22Rv1 (cell line): Measurements from ENCODE around the gene MTHFD1L.

Experiments
- H3K27ac ChIP-seq: fragments of 450-650 bp; 2 replicates; pipeline ENCODE4 v1.5.1; 2017
- ZFX ChIP-seq: fragments of 450-650 bp; IDR thresholded peaks from 2 replicates; pipeline ENCODE4 v1.6.1; 2017; ENCODE audit warnings: antibody characterized with exemption, borderline replicate concordance
- TF ChIP-seq, protein P1 (sequence below): fragments of 450-650 bp; IDR thresholded peaks from 2 replicates; pipeline ENCODE4 v1.5.1; 2017; ENCODE audit warnings: mild to moderate bottlenecking

Gene MTHFD1L

DNA sequence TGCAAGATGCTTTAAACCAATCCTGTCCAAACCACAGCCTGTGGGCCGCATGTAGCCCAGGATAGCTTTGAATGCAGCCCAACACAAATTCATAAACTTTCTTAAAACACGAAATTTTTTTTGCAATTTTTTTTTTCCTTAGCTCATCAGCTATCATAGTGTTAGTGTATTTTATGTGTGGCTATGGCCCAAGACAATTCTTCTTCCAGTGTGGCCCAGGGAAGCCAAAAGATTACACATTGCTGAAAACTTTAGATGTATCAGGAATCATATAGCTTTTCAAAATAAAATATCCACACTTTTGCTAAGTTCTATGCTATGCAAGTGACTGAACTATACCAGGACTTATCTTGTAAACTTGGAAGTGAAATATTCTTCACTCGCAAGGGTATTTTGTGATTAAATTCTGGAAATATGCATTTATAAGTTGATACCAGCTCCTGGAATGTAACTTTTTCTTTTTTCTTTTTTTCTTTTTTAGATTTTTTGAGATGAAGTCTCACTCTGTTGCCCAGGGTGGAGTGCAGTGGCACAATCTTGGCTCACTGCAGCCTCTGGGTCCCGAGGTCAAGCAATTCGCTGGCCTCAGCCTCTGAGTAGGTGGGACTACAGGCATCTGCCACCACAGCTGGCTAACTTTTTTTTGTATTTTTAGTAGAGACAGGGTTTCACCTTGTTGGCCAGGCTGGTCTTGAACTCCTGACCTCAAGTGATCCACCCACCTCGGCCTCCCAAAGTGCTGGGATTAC is 49.8 kb downstream of the MTHFD1L start:
- no peak overlapping the region for H3K27ac ChIP-seq
- TF ChIP-seq, protein P1, sequence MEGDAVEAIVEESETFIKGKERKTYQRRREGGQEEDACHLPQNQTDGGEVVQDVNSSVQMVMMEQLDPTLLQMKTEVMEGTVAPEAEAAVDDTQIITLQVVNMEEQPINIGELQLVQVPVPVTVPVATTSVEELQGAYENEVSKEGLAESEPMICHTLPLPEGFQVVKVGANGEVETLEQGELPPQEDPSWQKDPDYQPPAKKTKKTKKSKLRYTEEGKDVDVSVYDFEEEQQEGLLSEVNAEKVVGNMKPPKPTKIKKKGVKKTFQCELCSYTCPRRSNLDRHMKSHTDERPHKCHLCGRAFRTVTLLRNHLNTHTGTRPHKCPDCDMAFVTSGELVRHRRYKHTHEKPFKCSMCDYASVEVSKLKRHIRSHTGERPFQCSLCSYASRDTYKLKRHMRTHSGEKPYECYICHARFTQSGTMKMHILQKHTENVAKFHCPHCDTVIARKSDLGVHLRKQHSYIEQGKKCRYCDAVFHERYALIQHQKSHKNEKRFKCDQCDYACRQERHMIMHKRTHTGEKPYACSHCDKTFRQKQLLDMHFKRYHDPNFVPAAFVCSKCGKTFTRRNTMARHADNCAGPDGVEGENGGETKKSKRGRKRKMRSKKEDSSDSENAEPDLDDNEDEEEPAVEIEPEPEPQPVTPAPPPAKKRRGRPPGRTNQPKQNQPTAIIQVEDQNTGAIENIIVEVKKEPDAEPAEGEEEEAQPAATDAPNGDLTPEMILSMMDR: no peak
- no peak for TF ChIP-seq ZFX

DNA sequence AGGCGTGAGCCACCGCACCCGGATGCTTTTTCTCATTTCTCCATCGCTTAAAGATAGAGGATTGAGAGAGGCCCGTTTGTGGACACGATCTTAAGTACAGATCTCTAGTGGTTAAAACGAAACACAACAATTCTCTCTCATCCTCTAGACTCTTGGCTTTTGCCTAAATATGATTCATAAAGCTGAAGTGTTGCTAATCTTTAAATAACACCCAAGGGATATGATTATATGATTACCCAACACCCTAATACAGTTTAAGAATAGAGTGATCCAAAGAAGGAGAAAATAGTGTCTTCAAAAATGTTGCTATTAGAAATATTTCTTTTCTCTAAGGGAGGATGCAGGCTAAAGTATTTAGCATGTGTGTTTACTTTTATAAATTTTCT is 50.4 kb downstream of the MTHFD1L start:
- no peak overlapping the region for H3K27ac ChIP-seq
- TF ChIP-seq, protein P1: no peak
- TF ChIP-seq ZFX: no peak

DNA sequence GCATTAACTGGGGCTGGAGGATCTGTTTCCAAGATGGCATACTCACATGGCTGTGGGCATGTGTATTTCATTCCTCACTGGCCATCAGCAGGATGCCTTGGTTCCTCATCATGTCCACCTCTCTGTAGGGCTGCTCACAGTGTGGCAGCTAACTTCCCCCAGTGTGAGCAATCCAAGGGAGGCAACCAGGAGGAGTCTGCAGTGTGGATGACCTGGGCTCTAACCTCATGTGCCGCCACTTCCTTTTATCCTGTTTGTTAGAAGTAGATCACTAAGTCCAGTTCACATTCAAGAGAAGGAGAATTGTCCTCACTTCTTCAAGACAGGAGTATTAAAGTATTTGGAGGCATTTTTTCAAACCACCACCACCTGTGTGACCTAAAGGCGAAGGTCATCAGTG is 54.4 kb downstream of the MTHFD1L start:
- no peak overlapping the region for H3K27ac ChIP-seq
- TF ChIP-seq, protein P1: no peak
- no peak for TF ChIP-seq ZFX

DNA sequence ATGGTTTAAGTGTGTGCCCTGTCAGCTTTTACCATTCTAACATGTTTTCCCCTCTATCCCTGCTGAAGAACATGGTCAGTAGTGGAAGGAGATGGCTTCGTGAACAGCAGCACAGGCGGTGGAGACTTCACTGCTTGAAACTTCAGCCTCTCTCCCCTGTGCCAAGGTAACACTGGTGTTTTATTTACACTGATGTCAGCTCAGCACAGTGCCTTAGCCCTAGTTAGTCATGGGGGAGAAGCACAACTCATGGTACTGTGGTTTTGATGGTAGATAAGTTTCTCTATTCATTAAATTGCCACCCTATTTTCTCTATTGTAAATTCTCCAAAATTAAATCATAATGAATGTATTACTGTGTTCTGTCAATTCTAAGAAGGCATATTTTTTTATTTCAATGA is 56.6 kb downstream of the MTHFD1L start:
- H3K27ac ChIP-seq: no peak overlapping the region
- TF ChIP-seq, protein P1: no peak
- TF ChIP-seq ZFX: no peak

DNA sequence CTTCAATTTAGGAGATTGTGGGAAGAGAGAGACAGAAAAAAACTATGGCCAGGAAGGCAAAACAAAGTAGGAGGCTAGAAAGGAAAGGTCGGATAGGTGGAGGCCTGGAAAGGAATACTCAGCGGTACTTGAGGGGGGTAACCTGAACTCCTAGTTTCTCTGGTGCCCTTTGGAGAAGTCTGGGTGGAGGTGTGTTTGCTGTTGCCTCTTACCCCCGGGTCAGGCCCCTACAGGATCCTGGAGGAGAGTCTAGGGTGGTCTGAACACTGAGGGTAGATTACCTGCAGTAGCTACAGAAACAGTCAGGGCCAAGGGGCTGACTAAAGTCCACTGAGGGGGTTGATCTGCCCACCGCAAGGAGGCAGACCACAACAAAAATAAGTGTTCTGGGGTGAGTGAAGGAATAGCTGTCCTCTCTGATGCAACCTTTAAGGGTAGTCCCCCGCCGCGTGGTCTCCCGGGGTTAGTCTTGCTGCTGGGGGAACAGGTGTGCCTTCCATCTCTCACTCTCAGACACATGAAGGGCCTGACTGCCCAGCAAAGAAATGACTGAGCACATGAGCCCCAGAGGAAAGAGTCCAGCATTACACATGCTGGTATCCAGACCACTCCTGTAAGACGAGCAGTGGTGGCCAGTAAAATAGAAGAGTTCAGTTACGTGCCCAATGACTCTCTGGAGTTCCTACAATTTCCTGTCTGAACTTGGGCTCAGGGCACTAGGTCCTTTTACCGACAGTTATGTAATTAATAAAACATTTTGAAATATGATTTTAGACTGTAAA is 59.5 kb downstream of the MTHFD1L start:
- TF ChIP-seq, protein P1: no peak
- TF ChIP-seq ZFX: no peak
- H3K27ac ChIP-seq: no peak overlapping the region

DNA sequence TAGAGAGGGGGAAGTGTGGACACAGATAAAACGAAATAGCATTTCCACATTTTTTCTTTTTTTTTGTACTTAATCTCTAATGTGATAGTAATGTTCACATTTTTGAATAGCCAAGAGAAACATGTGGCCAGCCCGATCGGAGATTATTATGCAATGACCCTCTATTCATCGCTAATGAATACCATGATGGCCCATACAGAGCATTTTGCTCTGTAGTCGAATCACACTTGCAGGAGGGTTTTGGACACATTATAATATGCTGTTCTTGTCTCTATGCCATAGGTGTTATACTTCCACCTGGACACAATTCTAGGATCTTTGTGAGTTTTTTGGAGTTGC is 60.1 kb downstream of the MTHFD1L start:
- H3K27ac ChIP-seq: no peak overlapping the region
- TF ChIP-seq ZFX: no peak
- TF ChIP-seq, protein P1: no peak

DNA sequence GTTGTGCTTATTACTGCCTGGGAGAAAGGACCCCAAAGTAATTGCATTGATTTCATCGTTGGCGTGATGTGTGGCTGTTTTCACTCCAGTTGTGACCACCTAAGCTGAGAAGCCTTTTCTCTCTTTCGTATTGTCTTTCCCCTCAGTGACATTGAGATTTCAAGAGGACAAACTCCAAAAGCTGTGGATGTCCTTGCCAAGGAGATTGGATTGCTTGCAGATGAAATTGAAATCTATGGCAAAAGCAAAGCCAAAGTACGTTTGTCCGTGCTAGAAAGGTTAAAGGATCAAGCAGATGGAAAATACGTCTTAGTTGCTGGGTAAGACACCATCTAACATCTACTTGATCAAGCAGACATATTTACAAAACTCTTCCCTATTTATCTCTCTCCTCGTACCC is 60.5 kb downstream of the MTHFD1L start:
- TF ChIP-seq, protein P1: no peak
- no peak overlapping the region for H3K27ac ChIP-seq
